ENCODE measurements around the gene LARP4B. TPM values are rescaled to one million over a fixed set of nuclear protein-coding genes. Genes with fewer than 3 reads are reported as not detected.

Gene LARP4B
- total RNA-seq, 1 experiment from 2014 or later: 75.4 TPM

- DNase-seq: no peak
- Histone ChIP-seq H3K27me3 (ENCODE audit: low read length) (0 out of 2 replicates have a peak, but pooled peaks cover 3% of the 10 kb centered on the region), H3K4me3 (ENCODE audit: low read length) (no peak overlapping the region), H3K79me2 (ENCODE audit: low read length) (no peaks in the 10 kb centered on the region), H3K27ac (ENCODE audit: low read length) (no peak overlapping the region), H3K9ac (ENCODE audit: low read length) (no peak overlapping the region), H3K36me3 (ENCODE audit: insufficient read depth, low read length) (no peaks in the 10 kb centered on the region), H3K4me1 (ENCODE audit: low read length) (no peaks in the 10 kb centered on the region), H3K4me2 (ENCODE audit: low read depth, low read length, poor library complexity, severe bottlenecking) (no peak overlapping the region), H4K20me1 (ENCODE audit: insufficient read depth, low read depth, low read length) (no peaks in the 10 kb centered on the region), H2AFZ (ENCODE audit: low read length) (no peak overlapping the region), H3K9me3 (ENCODE audit: low read length) (peaks cover 19% of the 10 kb centered on the region), H3K9me2 (replicated peaks; ENCODE audit: insufficient read depth, low read length) (no peaks in the 10 kb centered on the region)
Measured at GRCh38 chr10:759898-760477, 171.5 kb downstream of the LARP4B start.

Other genes starting within 250 kb of the LARP4B start
- gene DIP2C, start 242.0 kb downstream of the LARP4B start, total RNA-seq (2014; rRNA removed; shearing (Covaris generic); ENCODE audit: low replicate concordance): 0.11 TPM in 1 of 2 replicates, not detected in the other
- gene GTPBP4, start 56.7 kb upstream of the LARP4B start, total RNA-seq (2014; rRNA removed; shearing (Covaris generic); ENCODE audit: low replicate concordance): 41.2 and 45.3 TPM in 2 replicates
- gene IDI2, start 94.2 kb upstream of the LARP4B start, total RNA-seq (2014; rRNA removed; shearing (Covaris generic); ENCODE audit: low replicate concordance): not detected in 2 replicates
- gene IDI1, start 117.4 kb upstream of the LARP4B start, total RNA-seq (2014; rRNA removed; shearing (Covaris generic); ENCODE audit: low replicate concordance): 129 and 150 TPM in 2 replicates
- gene WDR37, start 124.7 kb upstream of the LARP4B start, total RNA-seq (2014; rRNA removed; shearing (Covaris generic); ENCODE audit: low replicate concordance): 13.3 and 15.2 TPM in 2 replicates